IPS DF 4.7 (cell line): ENCODE measurements around the gene CIITA.
"Not testable (repeated sequence)": the region's sequence is repeated elsewhere in the genome, so short reads cannot be mapped to it uniquely, and the experiment has no call there.

Experiments
- DNase-seq: peaks from one replicate; pipeline ENCODE4 v3.0.0-alpha.2; 2013; ENCODE audit warnings: low spot score; ENCODE audit errors: extremely low read depth

CIITA gene

DNA sequence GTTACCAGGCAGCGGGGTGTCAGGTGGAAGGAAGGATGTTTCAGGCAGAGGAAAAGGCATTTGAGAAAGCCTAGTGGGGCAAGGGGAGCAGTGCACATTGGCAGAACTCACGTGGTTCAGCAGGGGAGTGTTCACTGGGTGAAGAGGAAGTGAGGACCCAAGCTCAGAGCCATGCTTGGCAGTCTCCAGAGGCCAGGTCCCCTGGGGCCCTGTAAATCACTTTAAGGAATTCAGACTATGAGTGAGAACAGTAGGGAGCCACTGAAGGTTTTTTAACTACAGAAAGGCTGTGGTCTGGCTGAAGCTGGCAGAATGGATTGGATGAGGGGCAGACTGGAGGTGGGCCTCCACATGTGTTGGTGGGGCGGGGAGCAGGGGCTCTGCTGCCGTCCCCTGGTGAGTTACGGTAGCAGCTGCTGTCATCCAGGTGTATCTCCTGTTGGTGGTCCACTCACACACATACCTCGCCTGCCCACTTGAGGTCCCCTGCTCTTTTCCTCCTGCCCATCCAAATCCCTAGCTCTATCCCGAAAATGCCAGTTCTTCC is 72.5 kb downstream of the CIITA start:
- DNase-seq = peak; percentile 64

DNA sequence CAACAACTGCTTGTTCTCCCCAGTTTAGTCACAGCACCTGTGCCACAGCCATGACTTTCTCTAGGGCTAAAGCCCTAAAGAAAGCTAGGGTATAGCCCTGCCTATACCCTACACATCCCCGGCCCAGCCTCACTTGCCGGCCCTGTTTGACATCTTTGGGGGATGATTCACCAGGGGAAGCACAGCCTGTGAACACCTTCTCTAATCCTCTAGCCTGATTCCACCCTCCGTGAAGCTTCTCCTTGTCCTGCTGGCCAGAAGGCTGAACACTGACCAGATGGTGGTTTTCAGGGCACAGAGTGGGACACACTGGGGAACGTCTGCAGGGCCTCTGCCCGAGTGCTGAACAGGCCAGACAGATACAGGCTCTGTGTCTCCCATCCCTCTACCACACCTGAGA is 73.4 kb downstream of the CIITA start:
- DNase-seq = no peak

DNA sequence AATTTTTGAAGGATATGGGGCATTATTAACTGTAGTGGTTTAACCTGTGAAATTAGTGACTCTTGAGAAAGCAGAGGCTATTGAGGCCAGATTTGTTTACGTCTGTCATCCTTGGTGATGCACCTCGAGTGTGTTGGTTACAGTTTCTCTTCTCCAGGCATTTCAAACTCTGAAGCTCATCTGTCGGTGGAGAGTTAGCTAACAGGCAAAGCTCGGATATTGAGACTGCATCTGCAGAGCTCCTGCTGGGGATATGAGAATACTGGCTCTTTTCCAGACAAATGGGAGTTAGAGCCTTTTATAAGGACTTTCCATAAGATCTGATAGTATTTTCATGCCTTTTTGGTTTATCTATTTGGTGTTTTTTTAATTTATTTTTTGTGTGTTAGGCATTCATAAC is 74.0 kb downstream of the CIITA start:
- no peak for DNase-seq

DNA sequence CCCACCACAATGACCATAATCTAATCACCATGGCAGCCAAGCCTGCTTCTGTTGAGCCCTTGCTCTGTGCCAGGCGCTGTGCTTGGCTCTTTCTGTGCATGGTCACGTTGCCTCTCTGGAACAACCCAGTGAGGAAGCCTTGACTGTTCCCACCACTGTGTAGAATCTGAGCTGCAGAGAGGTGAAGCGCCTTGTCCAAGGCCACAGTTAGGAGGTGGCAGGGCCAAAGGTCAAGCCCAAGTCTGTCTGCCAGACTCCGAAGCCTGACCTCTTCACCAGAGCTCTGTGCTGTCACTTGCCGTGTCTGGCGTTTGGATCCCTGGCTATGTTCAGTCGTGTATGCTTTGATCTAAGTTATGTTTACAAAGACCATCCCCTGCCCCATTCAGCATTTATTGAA is 77.9 kb downstream of the CIITA start:
- no peak for DNase-seq

DNA sequence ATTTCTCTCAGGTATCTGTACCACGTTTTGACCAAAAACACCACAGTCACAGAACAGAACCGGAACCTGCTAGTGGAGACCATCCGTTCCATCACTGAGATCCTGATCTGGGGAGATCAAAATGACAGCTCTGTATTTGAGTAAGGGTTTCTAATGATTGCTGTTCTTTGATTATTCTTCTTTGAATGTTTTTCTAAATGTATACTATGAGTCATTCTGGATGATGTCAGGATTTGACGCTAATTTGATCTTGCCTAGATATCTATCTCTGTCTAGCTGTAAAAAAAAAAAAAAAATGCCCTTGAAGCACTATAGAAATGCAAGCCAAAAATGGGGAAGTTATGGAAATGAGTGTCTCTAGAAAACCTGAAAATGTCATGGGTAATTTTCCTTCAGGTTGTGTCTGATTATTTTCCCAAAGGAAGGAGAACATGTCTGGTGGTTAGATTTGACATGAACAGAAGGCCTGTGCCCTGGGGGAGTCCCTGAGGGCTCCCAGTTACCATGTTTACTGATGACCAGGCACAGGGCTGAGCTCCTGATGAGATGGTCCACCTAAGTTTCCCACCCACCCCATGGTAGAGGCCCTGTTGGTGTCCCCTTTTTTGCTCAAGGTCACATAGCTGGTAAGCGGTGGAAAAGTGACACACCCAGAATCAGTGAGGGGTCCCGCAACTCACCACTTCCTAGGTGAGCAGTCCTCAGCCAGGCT is 80.9 kb downstream of the CIITA start:
- DNase-seq = no peak

DNA sequence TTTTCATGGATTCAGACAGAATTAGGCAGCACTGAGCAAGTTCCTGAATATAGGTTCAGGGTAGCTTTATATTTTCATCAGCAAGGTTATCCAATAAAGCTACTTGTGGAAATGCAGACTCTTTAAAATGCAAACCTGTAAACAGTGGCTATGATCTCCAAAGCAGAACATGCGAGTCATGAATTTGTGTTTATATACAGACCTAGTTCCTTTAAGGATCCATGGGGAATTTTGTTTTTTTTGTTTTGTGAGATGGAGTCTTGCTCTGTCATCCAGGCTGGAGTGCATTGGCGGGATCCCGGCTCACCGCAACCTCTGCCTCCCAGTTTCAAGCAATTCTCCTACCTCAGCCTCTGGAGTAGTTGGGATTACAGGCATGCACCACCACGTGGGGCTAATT is 82.2 kb downstream of the CIITA start:
- DNase-seq = no peak

DNA sequence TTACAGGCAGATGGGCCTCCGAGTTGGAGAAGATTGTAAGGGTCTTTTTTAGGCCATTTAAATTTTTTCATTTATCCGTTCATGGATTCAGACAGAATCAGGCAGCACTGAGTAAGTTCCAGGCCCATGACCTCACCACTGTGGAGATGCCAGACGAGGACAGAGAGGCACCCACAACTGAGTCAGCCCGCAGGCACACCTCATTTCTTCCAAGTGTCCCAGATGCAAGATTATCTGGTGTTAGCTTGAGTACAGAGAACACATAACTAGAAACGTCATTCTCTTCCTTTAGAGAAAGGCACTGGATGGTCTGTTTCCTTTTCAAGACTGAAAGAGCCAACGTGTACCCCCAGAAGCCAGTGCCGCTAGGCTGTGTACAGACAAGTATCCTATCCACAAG is 84.2 kb downstream of the CIITA start:
- no peak for DNase-seq

DNA sequence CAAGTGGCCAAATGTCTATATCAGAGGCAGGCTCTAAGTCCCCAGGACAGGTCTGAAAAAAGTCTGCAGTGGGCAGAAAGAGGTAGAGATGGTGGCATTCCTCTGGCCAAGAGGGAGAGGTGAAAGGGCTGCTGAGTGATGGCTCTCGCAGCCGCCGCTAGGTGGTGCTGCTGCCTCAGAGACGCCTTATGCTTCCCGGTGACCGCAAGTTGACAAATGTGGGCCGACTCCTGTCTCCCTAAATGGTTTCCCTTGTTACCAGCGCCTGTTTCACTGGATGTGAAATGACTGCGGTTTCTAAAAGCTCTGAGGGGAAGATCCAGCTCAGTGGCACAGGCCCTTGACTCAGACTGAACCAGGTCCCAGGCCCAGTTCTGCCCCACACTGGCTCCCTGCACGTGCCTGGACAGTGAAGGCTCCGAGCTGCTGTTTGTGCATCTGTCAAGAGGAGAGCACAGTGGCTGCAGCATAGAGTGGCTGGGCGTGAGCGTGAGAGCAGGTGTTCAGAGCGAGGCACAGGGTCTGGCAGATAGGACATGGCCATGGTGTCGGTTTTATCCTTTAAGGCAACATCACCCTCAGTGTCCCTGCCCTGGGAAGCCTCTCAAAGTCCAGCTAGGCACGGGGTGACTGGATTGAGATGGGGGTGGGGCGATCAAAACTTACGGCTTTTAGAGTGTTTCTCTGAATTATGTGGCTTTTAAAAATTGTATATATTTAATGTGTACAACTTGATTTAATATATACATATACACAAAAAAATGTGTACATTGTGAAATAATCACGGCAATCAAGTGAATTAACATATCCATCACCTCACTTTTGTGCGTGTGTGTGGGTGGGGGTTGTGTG is 87.3 kb downstream of the CIITA start:
- no peak for DNase-seq

DNA sequence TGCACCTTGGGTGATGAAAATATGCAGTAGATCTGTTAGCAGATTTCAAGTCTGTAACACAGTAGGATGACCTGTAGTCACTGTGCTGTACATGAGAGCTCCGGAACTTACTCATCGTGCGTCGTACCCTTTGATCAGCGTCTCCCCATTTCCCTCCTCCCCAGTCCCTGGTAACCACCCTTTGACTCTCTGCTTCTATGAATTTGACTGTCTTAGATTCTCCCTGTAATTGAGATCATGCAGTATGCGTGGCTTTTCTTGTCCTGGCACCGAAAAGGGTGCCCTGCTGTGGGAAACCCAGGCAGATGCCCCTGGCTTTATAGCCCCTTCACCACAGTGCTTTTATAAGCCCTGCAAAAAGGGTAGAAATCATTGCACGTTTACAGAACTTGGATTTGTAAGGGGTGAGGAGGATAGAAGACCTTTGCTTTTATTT is 87.9 kb downstream of the CIITA start:
- DNase-seq = no peak

DNA sequence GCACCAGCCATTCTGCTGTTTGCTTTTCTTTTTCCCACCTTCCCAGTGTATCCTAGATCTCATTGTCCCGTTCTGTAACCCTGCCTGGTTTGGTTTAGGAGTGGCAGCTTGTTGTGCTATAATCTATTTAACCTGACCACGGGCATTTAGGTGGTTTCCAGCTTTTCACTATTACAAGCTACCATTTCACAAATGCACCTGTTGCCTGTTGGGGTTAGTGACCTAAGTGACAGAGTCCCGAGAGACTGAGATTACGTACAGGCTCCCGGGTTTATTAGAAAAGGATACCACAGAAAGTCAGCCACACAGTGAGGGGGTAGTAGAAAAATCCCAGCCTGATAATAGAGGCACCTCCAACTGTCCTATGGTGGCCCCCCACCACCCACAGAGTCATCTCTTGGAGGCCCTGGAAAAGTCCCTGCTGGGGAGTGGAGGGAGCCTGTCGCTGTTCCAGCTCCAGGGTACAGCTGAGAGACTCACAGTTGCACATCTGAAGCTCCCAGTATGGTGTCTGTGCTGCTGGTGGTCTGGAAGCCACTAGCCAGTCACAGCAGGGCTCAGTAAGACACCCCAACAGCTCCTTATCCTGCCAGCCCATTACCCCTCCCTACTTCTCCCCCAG is 88.5 kb downstream of the CIITA start:
- no peak for DNase-seq

DNA sequence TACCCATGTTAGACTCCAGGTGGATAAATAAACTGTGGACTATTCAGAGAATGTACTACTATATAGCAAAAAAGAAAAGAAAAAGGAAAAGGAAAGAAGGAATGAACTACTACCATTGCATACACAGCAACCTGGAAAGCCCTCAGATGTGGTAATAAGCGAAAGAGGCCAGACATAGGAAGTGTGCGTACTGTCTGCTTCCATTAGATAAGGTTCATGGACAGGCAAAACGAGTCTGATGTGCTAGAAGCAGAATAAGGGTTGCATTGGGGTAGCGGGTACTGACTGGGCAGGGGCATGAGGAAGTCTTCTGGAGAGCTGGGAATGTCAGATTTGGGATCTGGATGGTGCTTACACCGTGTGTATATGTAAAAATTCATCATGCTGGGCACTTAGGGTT is 89.1 kb downstream of the CIITA start:
- no peak for DNase-seq

DNA sequence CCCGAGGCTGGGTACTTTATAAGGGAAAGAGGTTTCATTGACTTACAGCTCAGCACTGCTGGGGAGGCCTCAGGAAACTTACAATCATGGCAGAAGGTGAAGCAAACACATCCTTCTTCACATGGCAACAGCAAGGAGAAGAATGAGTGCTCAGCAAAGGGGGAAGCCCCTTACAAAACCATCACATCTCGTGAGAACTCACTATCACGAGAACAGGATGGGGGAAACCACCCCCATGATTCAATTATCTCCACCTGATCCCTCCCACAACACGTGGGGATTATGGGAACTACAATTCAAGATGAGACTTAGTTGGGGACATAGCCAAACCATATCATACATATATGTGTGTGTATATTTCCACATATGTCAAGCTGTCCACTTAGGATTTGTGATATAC is 89.6 kb downstream of the CIITA start:
- DNase-seq = not testable (repeated sequence)

DNA sequence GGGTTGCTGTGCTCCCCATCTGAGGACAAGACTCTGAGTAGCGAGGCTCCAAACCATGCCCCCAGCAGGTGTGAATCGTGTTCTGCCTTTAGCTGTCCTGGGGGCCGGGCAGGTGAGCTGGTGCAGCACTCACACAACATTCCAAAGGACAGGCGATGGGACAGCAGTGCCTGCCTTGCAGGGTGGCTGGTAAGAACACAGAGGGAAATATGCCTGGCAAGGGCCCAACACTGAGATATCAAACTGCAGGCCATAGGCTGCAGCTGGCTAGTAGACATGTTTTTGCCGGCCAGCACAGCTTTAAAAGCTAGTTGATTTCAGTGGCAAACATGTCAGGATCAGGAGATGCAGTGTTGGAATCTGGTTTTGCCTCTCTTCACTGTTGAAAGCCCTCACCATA is 91.0 kb downstream of the CIITA start:
- no peak for DNase-seq

DNA sequence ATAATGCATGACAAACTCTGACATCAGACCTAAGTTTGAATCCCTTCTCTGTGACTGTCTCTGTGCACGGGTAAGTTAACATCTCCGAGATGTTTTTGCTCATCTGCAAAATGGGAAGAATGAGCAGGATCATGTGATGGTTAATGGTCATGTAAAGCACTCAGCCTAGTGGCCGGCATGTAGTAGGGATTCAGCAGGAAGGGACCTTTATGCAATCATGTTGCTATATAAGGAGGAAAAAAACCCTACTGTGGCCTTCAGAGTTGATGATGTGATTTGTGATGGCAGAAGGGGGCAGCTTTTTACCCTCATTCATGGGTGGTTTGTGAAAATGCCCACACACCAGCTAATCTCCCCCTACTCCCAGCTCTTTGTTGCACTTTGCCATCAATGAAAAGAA is 91.5 kb downstream of the CIITA start:
- no peak for DNase-seq

DNA sequence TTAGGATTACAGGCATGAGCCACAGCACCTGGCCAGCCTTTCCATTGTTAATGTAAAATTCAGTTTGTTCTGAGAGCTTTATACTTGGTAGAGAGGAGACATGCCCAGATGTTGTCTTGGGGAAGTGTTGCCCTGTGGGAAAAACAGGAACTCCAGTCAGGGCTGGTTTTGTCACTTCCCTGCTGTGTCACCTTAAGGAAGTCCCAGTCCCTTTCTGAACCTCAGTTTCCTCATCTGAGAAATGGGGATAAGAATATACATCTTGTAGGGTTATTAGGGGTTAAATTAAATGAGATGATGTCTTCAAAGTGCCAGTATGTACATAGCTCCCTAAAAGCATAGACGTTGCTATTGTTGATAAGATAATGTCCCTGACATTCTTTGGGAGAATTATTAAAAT is 92.6 kb downstream of the CIITA start:
- DNase-seq = no peak

DNA sequence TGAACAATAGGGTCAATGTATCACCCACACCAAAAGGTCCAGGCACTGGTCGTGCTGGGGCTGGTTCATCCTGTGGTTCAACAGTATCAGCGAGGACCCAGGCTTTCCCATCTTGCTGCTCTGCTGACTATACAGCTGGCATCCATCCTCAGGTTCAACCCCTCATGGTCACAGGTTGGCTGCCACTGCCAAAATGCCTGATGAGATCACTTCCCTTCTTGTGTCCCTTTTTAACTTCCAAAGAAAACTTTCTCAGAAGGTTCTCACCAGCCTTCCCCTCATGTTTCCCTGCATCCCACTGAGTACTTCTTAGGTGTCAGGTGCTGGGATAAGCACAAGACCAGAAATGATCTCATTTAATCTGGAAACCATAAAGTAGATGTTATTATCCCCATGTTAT is 93.1 kb downstream of the CIITA start:
- DNase-seq = no peak

DNA sequence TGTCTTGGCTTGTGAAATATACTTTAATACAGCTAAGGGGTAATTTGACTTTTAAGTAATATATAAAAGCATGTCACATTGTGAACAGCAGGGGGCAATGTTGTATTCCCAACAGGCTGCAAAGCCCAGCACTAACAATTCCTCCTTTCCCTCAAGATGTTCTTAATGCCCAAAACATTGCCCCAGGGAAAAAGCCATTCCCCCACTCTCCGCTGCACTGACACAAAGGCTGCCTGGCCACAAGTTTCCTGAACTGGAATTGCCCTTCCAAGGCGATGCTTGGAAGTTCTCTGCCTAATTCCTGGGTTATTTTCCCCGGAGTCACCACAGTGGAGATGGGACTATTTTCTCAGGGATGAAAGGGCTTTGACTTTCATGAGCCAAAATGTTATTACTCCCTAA is 94.6 kb downstream of the CIITA start:
- DNase-seq = no peak

DNA sequence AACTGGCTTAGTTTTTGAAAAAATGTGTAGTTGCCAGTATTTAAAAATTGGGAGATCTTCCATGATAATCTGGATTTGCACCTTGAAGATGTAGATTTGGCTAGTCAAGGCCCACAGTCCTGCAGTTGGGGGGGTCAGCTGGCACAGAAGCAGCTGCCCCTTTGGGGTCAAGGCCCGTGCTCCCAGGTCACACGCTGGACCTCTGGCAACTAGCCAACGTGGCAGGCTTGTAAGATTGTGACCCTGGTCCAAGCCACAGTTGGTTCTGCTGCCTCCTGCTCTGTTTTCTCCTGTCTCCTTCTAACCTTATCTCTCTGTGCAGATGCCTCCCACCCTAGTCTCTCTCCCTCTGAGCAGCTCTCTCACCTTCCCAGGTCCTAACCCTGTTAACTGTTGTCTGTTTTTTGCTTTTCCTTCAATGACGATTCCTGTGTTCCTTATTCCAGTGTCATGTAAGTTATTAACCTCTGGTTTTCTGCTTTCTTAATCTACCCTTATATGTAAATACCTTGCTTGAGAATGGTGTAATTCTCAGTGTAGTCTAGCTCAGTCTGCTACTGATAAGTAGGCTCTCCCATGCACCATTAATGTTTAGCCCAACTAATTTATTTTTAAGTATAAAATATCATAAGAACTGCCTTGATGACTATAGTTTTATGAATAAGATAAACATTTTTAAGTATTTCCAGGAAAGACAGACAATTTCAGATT is 95.3 kb downstream of the CIITA start:
- DNase-seq = no peak

DNA sequence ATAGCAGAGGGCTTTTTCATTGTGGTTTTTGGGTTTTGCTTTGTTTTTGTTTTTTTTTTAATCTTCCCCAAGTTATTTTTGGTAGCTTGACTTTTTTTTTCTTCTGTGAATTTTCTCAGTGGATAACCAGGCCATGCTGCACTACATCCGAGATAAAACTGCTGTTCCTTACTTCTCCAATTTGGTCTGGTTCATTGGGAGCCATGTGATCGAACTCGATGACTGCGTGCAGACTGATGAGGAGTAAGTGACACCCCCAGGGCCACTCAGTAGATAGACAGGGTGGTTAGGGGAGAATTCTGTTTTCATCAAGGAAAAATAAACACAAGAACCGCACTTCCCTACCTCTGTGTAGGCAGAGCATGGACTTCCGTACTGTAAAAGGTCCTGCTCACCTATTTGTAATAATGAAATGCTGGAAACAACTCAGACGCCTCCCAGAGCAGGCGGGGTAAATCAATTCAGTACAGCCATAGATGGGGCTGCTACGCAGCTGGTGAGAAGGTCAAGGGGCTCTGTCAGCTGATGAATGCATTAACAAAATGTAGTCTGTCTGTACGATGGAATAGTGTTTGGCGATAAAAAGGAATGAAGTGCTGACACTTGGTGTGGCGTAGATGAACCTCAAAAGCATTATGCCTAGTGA is 95.9 kb downstream of the CIITA start:
- no peak for DNase-seq

DNA sequence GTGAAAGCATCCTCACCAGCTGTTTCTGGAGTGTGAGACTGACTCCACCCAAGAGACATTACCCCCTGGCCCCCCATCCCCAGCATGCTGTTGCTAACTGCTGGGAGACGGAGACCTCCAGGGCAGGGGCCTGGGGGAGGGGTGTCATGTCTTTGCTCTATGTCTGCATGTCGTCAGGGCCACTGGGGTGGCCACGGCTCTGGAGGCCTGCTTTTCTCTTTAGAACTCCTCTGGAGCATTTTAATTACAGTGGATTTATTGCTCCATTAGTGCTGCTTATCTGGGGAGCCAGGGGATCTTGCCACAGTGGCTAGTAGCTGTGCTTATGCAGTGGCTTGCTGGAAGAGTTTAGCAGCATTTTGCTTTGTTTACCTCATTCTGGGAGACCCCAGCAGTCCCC is 99.6 kb downstream of the CIITA start:
- no peak for DNase-seq

DNA sequence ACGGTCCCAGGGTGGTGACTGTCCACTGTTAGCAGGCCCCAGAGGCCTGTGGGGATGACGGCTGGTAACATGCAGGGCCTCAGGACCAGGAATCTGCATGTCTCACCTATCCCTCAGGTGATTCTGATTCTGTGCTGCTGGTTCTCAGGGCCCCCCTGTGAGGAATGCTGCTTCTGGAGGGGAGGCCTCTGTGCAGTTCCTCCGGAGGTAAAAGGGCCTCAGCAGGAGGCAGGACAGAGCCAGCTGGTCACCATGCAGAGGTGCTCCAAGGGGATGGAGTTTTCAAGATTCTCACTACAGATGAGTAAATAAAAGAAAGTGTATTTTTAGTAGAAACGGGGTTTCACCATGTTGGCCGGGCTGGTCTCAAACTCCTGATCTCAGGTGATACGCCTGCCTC is 101.1 kb downstream of the CIITA start:
- DNase-seq = no peak
